GM12872 (cell line): ENCODE data around the gene TSGA10IP.

ENCODE experiments used
- CTCF ChIP-seq: IDR thresholded peaks from 3 replicates; pipeline ENCODE4 v1.5.1; 2011; ENCODE audit warnings: low read depth, mild to moderate bottlenecking, low read length, moderate library complexity; ENCODE audit not compliant: insufficient read depth

TSGA10IP gene

GRCh38 chr11:65973439-65974110, 28.3 kb downstream of the TSGA10IP start:
- TF ChIP-seq CTCF, result no peak

- no peak for TF ChIP-seq CTCF
Observed at GRCh38 chr11:65975771-65976170, 30.5 kb downstream of the TSGA10IP start.

- TF ChIP-seq CTCF, result no peak
Observed at GRCh38 chr11:65976216-65977176, 31.2 kb downstream of the TSGA10IP start.

- TF ChIP-seq CTCF, result no peak
Observed at GRCh38 chr11:65977621-65978390, 32.5 kb downstream of the TSGA10IP start.

- TF ChIP-seq CTCF, result no peak
Observed at GRCh38 chr11:65978391-65979238, 33.3 kb downstream of the TSGA10IP start.

- no peak for TF ChIP-seq CTCF
Observed at GRCh38 chr11:65979261-65979759, 34.0 kb downstream of the TSGA10IP start.
